K562 (cell line): ENCODE results near the gene PARD3B. TPM values are rescaled to one million over a fixed set of nuclear protein-coding genes. Genes with fewer than 3 reads are reported as not detected.

Experiments
- ATAC-seq: fragments of 200-7000 bp; cut with Tn5 transposase; 3 replicates; pipeline ENCODE4 v1.9.1; 2020; ENCODE audit warnings: moderate library complexity
- BruUV-seq: library from RNA; stranded (reverse); fragments of 400-500 nt; replicated peaks from 2 replicates; lab custom pipeline; 2021; lab: Mats Ljungman, UMichigan
- CTCF ChIA-PET: fragments of 300-600 bp; formaldehyde crosslinking; extraction: SDS; loops from one replicate; lab custom pipeline; 2021; ENCODE audit warnings: low intra/inter-chr PET ratio; lab: Yijun Ruan, JAX
- POLR2A ChIA-PET: fragments of 300-600, 350-650 bp; sonication (Branson Sonifier 250); formaldehyde crosslinking; extraction: SDS; loops from one replicate; lab custom pipeline; 2021; ENCODE audit warnings: antibody characterized with exemption, inconsistent platforms; lab: Yijun Ruan, JAX
- DNase-seq, 4 experiments: peaks; one replicate each; pipeline versions ENCODE4 v3.0.0 to v3.0.0-alpha.2; 2011 to 2018; ENCODE audit warnings: low spot score in 3 of 4, mixed read lengths in 3 of 4; ENCODE audit errors: extremely low read depth in 1 of 4
- FAIRE-seq: peaks from 2 replicates; lab custom pipeline; 2011; peaks lifted over from hg19 to GRCh38; lab: Jason Lieb, UNC
- H2AFZ ChIP-seq: 2 replicates; pipeline ENCODE4 v1.6.0; 2011; ENCODE audit warnings: low read depth, low read length, control low read depth, inconsistent platforms
- H3K27ac ChIP-seq: fragments of 200-600 bp; 3 replicates; pipeline ENCODE4 v1.8.0; 2011; ENCODE audit warnings: low read depth, mild to moderate bottlenecking, control low read depth, inconsistent platforms, low read length, moderate library complexity, mixed read lengths; ENCODE audit errors: extremely low read depth
- H3K27me3 ChIP-seq, 2 experiments: fragments of 300-600 bp in 1 of 2; 2 replicates in 1 of 2; 3 replicates in 1 of 2; pipeline versions ENCODE4 v1.6.0 to v1.8.0; 2011; ENCODE audit warnings: inconsistent platforms in 2 of 2, low read length in 2 of 2, mild to moderate bottlenecking in 1 of 2, mixed read lengths in 1 of 2, moderate library complexity in 1 of 2; ENCODE audit not compliant: control insufficient read depth in 2 of 2, insufficient read depth in 2 of 2
- H3K36me3 ChIP-seq: fragments of 300-600 bp; 3 replicates; pipeline ENCODE4 v1.8.0; 2011; ENCODE audit warnings: mild to moderate bottlenecking, low read length, inconsistent platforms; ENCODE audit not compliant: control insufficient read depth, insufficient read depth
- H3K4me1 ChIP-seq, 2 experiments: fragments of 200-600 bp in 1 of 2; replicated peaks in 1 of 2; 2 replicates in 1 of 2; 3 replicates in 1 of 2; pipeline versions ENCODE4 v1.5.1 to v1.8.0; 2011; ENCODE audit warnings: inconsistent platforms in 2 of 2, low read length in 2 of 2, mild to moderate bottlenecking in 1 of 2, mixed read lengths in 1 of 2, moderate library complexity in 1 of 2; ENCODE audit not compliant: control insufficient read depth in 2 of 2, insufficient read depth in 2 of 2
- H3K4me2 ChIP-seq: 2 replicates; pipeline ENCODE4 v1.6.1; 2011; ENCODE audit warnings: low read length, control low read depth, inconsistent platforms, mixed read lengths; ENCODE audit not compliant: insufficient read depth
- H3K4me3 ChIP-seq: fragments of 200-600 bp; sonication (generic), shearing (Covaris generic); 2 replicates; pipeline ENCODE4 v1.5.1; 2016; ENCODE audit warnings: control low read depth, inconsistent platforms
- H3K79me2 ChIP-seq: fragments of 200-600 bp; 3 replicates; pipeline ENCODE4 v1.8.0; 2011; ENCODE audit warnings: low read length, inconsistent platforms; ENCODE audit not compliant: control insufficient read depth, insufficient read depth
- H3K9ac ChIP-seq, 2 experiments: 2 replicates each; pipeline versions ENCODE4 v1.6.0 to v1.6.1; 2011; ENCODE audit warnings: low read depth in 2 of 2, low read length in 2 of 2, control low read depth in 1 of 2, inconsistent platforms in 1 of 2, mild to moderate bottlenecking in 1 of 2, mixed read lengths in 1 of 2; ENCODE audit not compliant: insufficient read depth in 1 of 2
- H3K9me1 ChIP-seq: one replicate; pipeline ENCODE4 v1.6.0; 2011; ENCODE audit warnings: inconsistent platforms, mild to moderate bottlenecking, low read length, moderate library complexity; ENCODE audit not compliant: control insufficient read depth, insufficient read depth
- H3K9me3 ChIP-seq: replicated peaks from 2 replicates; pipeline ENCODE4 v1.5.1; 2011; ENCODE audit warnings: low read depth, low read length, inconsistent platforms; ENCODE audit not compliant: control insufficient read depth, insufficient read depth
- H4K20me1 ChIP-seq: replicated peaks from 2 replicates; pipeline ENCODE4 v1.6.1; 2011; ENCODE audit warnings: low read length, inconsistent platforms, mixed read lengths; ENCODE audit not compliant: control insufficient read depth, insufficient read depth
- FOXK1 ChIP-seq: sonication (generic); formaldehyde crosslinking; IDR thresholded peaks from 2 replicates; pipeline ENCODE4 v1.8.0; 2022; ENCODE audit warnings: missing genetic modification reagents, mild to moderate bottlenecking, borderline replicate concordance
- KAT7 ChIP-seq: sonication (generic); formaldehyde crosslinking; IDR thresholded peaks from 2 replicates; pipeline ENCODE4 v1.8.0; 2022; ENCODE audit warnings: missing genetic modification reagents, mild to moderate bottlenecking, borderline replicate concordance
- MCM3 ChIP-seq: fragments of 450-650 bp; IDR thresholded peaks from 2 replicates; pipeline ENCODE4 v1.6.1; 2016
- MYNN ChIP-seq, 2 experiments: sonication (generic); formaldehyde crosslinking in 1 of 2; IDR thresholded peaks; 2 replicates each; pipeline versions ENCODE4 v1.5.0 to v1.6.1; 2016 to 2020; ENCODE audit warnings: antibody characterized with exemption in 1 of 2, missing genetic modification reagents in 1 of 2
- PTRF ChIP-seq: fragments of 450-650 bp; IDR thresholded peaks from 2 replicates; pipeline ENCODE4 v1.6.1; 2016; ENCODE audit warnings: mild to moderate bottlenecking, missing genetic modification characterization, missing compliant biosample characterization
- PTTG1 ChIP-seq: fragments of 450-650 bp; IDR thresholded peaks from 2 replicates; pipeline ENCODE4 v1.6.1; 2016; ENCODE audit warnings: low read depth, mild to moderate bottlenecking, missing genetic modification characterization, missing compliant biosample characterization
- SP2 ChIP-seq: IDR thresholded peaks from 2 replicates; pipeline ENCODE4 v1.6.1; 2011; ENCODE audit warnings: mild to moderate bottlenecking, low read depth, low read length, moderate library complexity; ENCODE audit not compliant: poor library complexity, severe bottlenecking; ENCODE audit errors: extremely low read depth
- TAF1 ChIP-seq: IDR thresholded peaks from 2 replicates; pipeline ENCODE4 v1.6.1; 2011; ENCODE audit warnings: mild to moderate bottlenecking, low read length, moderate library complexity; ENCODE audit not compliant: insufficient read depth, control insufficient read depth, severe bottlenecking; ENCODE audit errors: extremely low read depth
- XRCC4 ChIP-seq: IDR thresholded peaks from one replicate; pipeline ENCODE4 v1.6.1; 2011; ENCODE audit not compliant: insufficient read depth, insufficient read length; ENCODE audit errors: extremely low read depth
- WGBS: fragments of 100-300 bp; shearing (Covaris generic); methylation state at CpG from one replicate; pipeline ENCODE4 v1.1.6; 2016; ENCODE audit warnings: low coverage, mixed read lengths; ENCODE audit not compliant: insufficient coverage; ENCODE audit errors: missing lambda C conversion rate; 5-methylcytosine and 5-hydroxymethylcytosine counted together
- in situ Hi-C: fragments of 300-500 bp; cut with MboI; formaldehyde crosslinking; loops from 4 replicates; pipeline ENCODE4 v1.15.0; 2018; ENCODE audit warnings: inconsistent platforms, mixed read lengths
- intact Hi-C: fragments of 100-400 bp; cut with micrococcal nuclease; formaldehyde crosslinking; loops from 2 replicates; pipeline ENCODE4 v1.14.2; 2022
- polyA plus RNA-seq, 8 experiments: library from polyadenylated mRNA; depleted of rRNA in 4 of 8; stranded (reverse) in 5 of 8; unstranded in 3 of 8; fragments of >200 nt; fragmentation: Nextera tagmentation in 2 of 8; fragmentation: Illumina TruSeq in 1 of 8; extraction: Ambion mirVana in 2 of 8; extraction: Trizol in 1 of 8; gene quantifications; 2 replicates each; pipeline versions ENCODE4 v1.2.1 to v1.2.3, GENCODE V29; 2011 to 2014; ENCODE audit warnings: inconsistent platforms in 1 of 8, missing spikeins in 1 of 8
- total RNA-seq, 7 experiments: library from RNA; depleted of rRNA in 6 of 7; stranded (reverse); fragments of >200 nt in 6 of 7; fragmentation: Illumina TruSeq in 2 of 7; extraction: Trizol in 2 of 7; gene quantifications; 2 replicates each; pipeline versions ENCODE4 v1.2.1 to v1.2.3, GENCODE V29; 2011 to 2021; ENCODE audit warnings: low replicate concordance in 1 of 7
- TF ChIP-seq, protein P1 (sequence below), 2 experiments: fragments of 450-650 bp; IDR thresholded peaks; 2 replicates each; pipeline ENCODE4 v1.6.1; 2018; ENCODE audit warnings: mild to moderate bottlenecking in 2 of 2, low read depth in 1 of 2; ENCODE audit not compliant: partially characterized antibody in 2 of 2
- TF ChIP-seq, protein P2 (sequence below): fragments of 250-450 bp; sonication (Bioruptor Pico); IDR thresholded peaks from 2 replicates; pipeline ENCODE4 v1.4.0; 2020; ENCODE audit warnings: mild to moderate bottlenecking, moderate library complexity

PARD3B gene
- total and polyA plus RNA-seq, 9 of the 15 experiments (the other 6 are each of a cell fraction or from before 2014, with no cell fraction given): 0.15 to 3.0 (median 1.1) TPM

DNA sequence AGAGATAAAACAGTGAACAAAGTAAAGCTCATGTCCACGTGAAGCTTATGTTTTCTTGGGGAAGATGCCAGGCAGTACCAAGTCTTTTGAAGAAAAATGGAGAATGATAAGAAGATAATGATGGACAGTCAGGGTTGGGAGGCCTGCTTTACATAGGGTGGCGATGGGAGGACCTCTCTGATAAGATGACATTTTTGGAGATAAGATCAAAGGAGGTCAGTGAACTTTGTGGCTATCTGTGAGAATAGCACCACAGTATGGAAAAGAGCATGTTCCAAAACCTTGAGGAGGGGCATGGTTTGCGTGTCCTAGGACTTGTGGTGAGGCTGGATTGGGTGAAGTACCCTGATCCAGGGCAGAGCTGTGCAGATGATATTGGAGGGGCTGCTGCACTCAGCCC is 675.3 kb downstream of the PARD3B start:
- no peak for FAIRE-seq
- in situ Hi-C loops: no loop called here

DNA sequence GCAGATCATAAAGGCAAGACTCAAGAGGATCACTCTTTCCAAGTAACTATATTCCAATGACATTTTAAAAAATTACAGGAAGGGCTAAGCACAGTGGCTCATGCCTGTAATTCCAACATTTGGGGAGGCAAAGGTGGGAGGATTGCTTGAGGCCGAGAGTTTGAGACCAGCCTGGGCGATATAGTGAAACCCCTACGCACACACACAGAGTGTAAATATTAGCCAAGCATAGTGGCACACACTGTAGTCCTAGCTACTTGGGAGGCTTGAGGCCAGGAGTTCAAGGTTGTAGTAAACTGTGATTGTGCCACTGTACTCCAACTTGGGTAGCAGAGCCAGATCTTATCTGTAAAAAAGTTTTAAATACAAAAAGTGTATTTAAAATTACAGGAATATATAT is 686.8 kb downstream of the PARD3B start:
- H3K4me2 ChIP-seq: no peak overlapping the region
- no peaks in the 10 kb centered on the region for H3K4me1 ChIP-seq
- H4K20me1 ChIP-seq: no peaks in the 10 kb centered on the region
- no peak overlapping the region for H3K27ac ChIP-seq
- CTCF ChIA-PET: no interaction called here
- H3K27me3 ChIP-seq: no peaks in the 10 kb centered on the region
- intact Hi-C loops (no loop called here), in situ Hi-C loops (no loop called here)
- H3K9me1 ChIP-seq: no peaks in the 10 kb centered on the region
- no peaks in the 10 kb centered on the region for H3K9me3 ChIP-seq
- FAIRE-seq: no peak
- no peak for DNase-seq
- ATAC-seq: no peak
- H3K9ac ChIP-seq: no peak overlapping the region
- BruUV-seq: no TSS peak
- no peaks in the 10 kb centered on the region for H3K36me3 ChIP-seq
- no peak overlapping the region for H2AFZ ChIP-seq
- H3K4me3 ChIP-seq: no peak overlapping the region
- WGBS: 65% methylated on average over 3 of the region's 3 CpGs
- H3K79me2 ChIP-seq: no peaks in the 10 kb centered on the region
- POLR2A ChIA-PET: no interaction called here
- TF ChIP-seq MCM3: no peak
- TF ChIP-seq XRCC4: no peak
- TF ChIP-seq KAT7: no peak
- no peak for TF ChIP-seq FOXK1 (CRISPR knock-in tag)
- no peak for TF ChIP-seq SP2
- TF ChIP-seq, protein P1, sequence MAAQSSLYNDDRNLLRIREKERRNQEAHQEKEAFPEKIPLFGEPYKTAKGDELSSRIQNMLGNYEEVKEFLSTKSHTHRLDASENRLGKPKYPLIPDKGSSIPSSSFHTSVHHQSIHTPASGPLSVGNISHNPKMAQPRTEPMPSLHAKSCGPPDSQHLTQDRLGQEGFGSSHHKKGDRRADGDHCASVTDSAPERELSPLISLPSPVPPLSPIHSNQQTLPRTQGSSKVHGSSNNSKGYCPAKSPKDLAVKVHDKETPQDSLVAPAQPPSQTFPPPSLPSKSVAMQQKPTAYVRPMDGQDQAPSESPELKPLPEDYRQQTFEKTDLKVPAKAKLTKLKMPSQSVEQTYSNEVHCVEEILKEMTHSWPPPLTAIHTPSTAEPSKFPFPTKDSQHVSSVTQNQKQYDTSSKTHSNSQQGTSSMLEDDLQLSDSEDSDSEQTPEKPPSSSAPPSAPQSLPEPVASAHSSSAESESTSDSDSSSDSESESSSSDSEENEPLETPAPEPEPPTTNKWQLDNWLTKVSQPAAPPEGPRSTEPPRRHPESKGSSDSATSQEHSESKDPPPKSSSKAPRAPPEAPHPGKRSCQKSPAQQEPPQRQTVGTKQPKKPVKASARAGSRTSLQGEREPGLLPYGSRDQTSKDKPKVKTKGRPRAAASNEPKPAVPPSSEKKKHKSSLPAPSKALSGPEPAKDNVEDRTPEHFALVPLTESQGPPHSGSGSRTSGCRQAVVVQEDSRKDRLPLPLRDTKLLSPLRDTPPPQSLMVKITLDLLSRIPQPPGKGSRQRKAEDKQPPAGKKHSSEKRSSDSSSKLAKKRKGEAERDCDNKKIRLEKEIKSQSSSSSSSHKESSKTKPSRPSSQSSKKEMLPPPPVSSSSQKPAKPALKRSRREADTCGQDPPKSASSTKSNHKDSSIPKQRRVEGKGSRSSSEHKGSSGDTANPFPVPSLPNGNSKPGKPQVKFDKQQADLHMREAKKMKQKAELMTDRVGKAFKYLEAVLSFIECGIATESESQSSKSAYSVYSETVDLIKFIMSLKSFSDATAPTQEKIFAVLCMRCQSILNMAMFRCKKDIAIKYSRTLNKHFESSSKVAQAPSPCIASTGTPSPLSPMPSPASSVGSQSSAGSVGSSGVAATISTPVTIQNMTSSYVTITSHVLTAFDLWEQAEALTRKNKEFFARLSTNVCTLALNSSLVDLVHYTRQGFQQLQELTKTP (IDR thresholded peaks at IDR 0.05; ENCODE audit: low read depth in 1 of 2, partially characterized antibody in 2 of 2): no peak
- TF ChIP-seq TAF1: no peak

More for the DNA sequence above, 675.3 kb downstream of the PARD3B start:
- intact Hi-C loops: no loop called here
- Histone ChIP-seq H3K27me3 (no peaks in the 10 kb centered on the region), H3K9me3 (no peaks in the 10 kb centered on the region), H3K27ac (no peak overlapping the region), H4K20me1 (no peaks in the 10 kb centered on the region), H3K79me2 (no peaks in the 10 kb centered on the region), H3K9ac (no peak overlapping the region), H3K4me2 (no peak overlapping the region), H3K9me1 (no peaks in the 10 kb centered on the region), H3K36me3 (no peaks in the 10 kb centered on the region), H3K4me3 (no peak overlapping the region), H2AFZ (no peak overlapping the region), H3K4me1 (no peaks in the 10 kb centered on the region)
- POLR2A ChIA-PET: no interaction called here
- DNase-seq (no peak), ATAC-seq (no peak)
- no TSS peak for BruUV-seq
- CTCF ChIA-PET: no interaction called here
- TF ChIP-seq PTTG1 (tag): no peak
- TF ChIP-seq, protein P2, sequence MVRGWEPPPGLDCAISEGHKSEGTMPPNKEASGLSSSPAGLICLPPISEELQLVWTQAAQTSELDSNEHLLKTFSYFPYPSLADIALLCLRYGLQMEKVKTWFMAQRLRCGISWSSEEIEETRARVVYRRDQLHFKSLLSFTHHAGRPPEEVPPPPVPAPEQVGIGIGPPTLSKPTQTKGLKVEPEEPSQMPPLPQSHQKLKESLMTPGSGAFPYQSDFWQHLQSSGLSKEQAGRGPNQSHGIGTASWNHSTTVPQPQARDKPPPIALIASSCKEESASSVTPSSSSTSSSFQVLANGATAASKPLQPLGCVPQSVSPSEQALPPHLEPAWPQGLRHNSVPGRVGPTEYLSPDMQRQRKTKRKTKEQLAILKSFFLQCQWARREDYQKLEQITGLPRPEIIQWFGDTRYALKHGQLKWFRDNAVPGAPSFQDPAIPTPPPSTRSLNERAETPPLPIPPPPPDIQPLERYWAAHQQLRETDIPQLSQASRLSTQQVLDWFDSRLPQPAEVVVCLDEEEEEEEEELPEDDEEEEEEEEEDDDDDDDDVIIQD (CRISPR knock-in tag): no peak
- no peak for TF ChIP-seq PTRF (tag)
- no peak for TF ChIP-seq MYNN (IDR thresholded peaks at IDR 0.05)
- TF ChIP-seq MYNN (CRISPR knock-in tag; IDR thresholded peaks at IDR 0.05): no peak
- WGBS: 6% methylated on average over 3 of the region's 3 CpGs
